Measurements from ENCODE around the gene EFNA3. TPM values are rescaled to one million over a fixed set of nuclear protein-coding genes. Genes with fewer than 3 reads are reported as not detected.

The EFNA3 gene
- total RNA-seq, 1 experiment from 2014 or later: 20.4 TPM

DNA sequence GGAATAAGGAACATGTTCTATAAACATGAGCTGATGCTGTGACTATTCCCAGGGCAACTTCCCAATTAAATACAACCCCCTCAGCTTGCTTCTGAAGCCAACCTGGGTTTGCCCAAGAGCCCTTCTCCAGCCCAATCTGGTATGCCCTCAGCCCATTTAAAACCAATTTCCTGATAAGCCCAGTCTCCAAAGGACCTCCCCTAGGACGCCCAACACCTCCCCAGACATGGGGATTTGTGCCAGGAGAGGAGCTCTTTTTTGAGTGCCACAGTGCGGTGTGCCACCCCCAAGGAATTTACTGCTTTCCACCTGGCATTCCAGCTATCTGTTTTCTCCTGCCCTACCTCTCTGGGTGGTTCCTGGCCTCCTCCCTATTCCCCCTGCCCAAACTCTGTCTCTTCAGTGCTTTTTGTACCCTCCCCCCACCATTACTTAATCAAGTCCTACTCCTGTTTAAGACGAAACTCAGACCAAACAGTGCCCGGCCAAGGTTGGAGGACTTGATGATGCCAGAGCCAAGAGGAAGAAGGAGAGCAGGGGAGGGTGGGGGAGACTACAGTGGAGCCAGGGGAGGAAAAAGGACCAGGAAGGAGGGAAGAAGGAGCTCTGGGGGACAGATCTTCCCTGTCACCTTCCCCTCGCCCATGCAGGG, 37.6 kb downstream of the EFNA3 start:
- CTCF ChIA-PET: interaction anchor here (0.9 to 1.4 kb wide), 3 partner anchors 25 to 57 kb away, joined by 3 to 7 read pairs (median 4); partner anchors contain the start of gene KRTCAP2
- peaks cover 6% of the 10 kb centered on the region; the same call in 1 of the 2 replicates for H3K27me3 ChIP-seq (ENCODE audit: insufficient read depth, low read length)
- no peaks in the 10 kb centered on the region for H3K9me2 ChIP-seq (ENCODE audit: insufficient read depth)
- no peak overlapping the region for H3K9ac ChIP-seq (ENCODE audit: low read length)
- no TSS peak for BruUV-seq (replicated peaks)
- H4K20me1 ChIP-seq (ENCODE audit: insufficient read depth): no peaks in the 10 kb centered on the region
- H3K79me2 ChIP-seq (ENCODE audit: insufficient read depth, low read length): no peaks in the 10 kb centered on the region
- no peak for DNase-seq (ENCODE audit: low read depth, low spot score)
- H3K4me3 ChIP-seq (replicated peaks in 1 of 2; ENCODE audit: low read depth in 1 of 2, low read length in 2 of 2): no peak overlapping the region
- TF ChIP-seq CEBPB (IDR thresholded peaks at IDR 0.05; ENCODE audit: low read depth): no peak
- TF ChIP-seq, protein P1, sequence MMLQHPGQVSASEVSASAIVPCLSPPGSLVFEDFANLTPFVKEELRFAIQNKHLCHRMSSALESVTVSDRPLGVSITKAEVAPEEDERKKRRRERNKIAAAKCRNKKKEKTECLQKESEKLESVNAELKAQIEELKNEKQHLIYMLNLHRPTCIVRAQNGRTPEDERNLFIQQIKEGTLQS (IDR thresholded peaks at IDR 0.05): no peak
- no peaks in the 10 kb centered on the region for H3K36me3 ChIP-seq (ENCODE audit: control insufficient read depth in 1 of 2, insufficient read depth in 2 of 2, low read length in 2 of 2)
- RAD21 ChIA-PET (ENCODE audit: low non-redundant PET in 1 of 2, low total read pairs in 2 of 2, uncharacterized antibody in 2 of 2, unreplicated experiment in 2 of 2): no interaction called here
- no peak overlapping the region for H3K27ac ChIP-seq (ENCODE audit: low read depth, low read length)
- H2AFZ ChIP-seq (ENCODE audit: low read depth, low read length, poor library complexity, severe bottlenecking): no peak overlapping the region
- intact Hi-C loops (cut with micrococcal nuclease): no loop called here
- POLR2A ChIA-PET: no interaction called here
- no peak overlapping the region for H3K4me2 ChIP-seq (ENCODE audit: low read length)
- ATAC-seq: no peak
- H3K4me1 ChIP-seq (ENCODE audit: control insufficient read depth in 1 of 2, insufficient read depth in 2 of 2, low read length in 2 of 2): peaks cover 0 to 3% of the 10 kb centered on the region in 2 experiments; a peak in 1 of 4 replicates
- no peaks in the 10 kb centered on the region for H3K9me3 ChIP-seq (ENCODE audit: control insufficient read depth in 1 of 2, insufficient read depth in 1 of 2, low read depth in 1 of 2, low read length in 2 of 2)

DNA sequence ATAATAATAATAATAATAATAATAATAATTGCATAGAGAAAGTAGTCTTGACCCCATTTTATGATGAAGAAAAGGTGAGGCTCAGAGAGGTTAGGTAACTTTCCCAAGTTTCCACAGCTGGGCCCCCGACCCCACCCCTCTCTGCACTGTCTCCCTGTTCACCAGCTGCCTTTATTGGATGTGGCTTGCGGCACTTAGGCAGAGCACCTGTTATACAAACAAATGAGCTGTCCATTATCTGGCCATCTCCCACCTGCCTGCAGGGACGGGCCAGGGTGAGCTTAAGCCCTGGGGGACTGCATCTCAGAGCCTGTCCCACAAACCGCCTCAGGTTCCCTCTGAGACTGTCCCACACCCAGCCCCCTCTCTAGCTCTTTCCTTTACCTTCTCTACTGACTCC, 39.0 kb downstream of the EFNA3 start:
- RAD21 ChIA-PET (ENCODE audit: low non-redundant PET in 1 of 2, low total read pairs in 2 of 2, uncharacterized antibody in 2 of 2, unreplicated experiment in 2 of 2): no interaction called here
- H3K9ac ChIP-seq (ENCODE audit: low read length): no peak overlapping the region
- H3K4me1 ChIP-seq (ENCODE audit: control insufficient read depth in 1 of 2, insufficient read depth in 2 of 2, low read length in 2 of 2): no peaks in the 10 kb centered on the region; a peak in 1 of 4 replicates
- no peaks in the 10 kb centered on the region for H3K9me2 ChIP-seq (ENCODE audit: insufficient read depth)
- intact Hi-C loops (cut with micrococcal nuclease): no loop called here
- no TSS peak for BruUV-seq (replicated peaks)
- POLR2A ChIA-PET: no interaction called here
- H3K27me3 ChIP-seq (ENCODE audit: insufficient read depth, low read length): peaks cover 6% of the 10 kb centered on the region; the same call in 1 of the 2 replicates
- H2AFZ ChIP-seq (ENCODE audit: low read depth, low read length, poor library complexity, severe bottlenecking): no peak overlapping the region
- CTCF ChIA-PET: interaction anchor here (0.8 to 1.2 kb wide), 3 partner anchors 10 to 50 kb away, joined by 3 to 4 read pairs (median 3); no protein-coding TSS in a partner anchor
- H3K36me3 ChIP-seq (ENCODE audit: control insufficient read depth in 1 of 2, insufficient read depth in 2 of 2, low read length in 2 of 2): no peaks in the 10 kb centered on the region
- no peaks in the 10 kb centered on the region for H3K9me3 ChIP-seq (ENCODE audit: control insufficient read depth in 1 of 2, insufficient read depth in 1 of 2, low read depth in 1 of 2, low read length in 2 of 2)
- no peak overlapping the region for H3K4me3 ChIP-seq (replicated peaks in 1 of 2; ENCODE audit: low read depth in 1 of 2, low read length in 2 of 2)
- DNase-seq (ENCODE audit: low read depth, low spot score) (no peak), ATAC-seq (no peak)
- no peaks in the 10 kb centered on the region for H4K20me1 ChIP-seq (ENCODE audit: insufficient read depth)
- no peaks in the 10 kb centered on the region for H3K79me2 ChIP-seq (ENCODE audit: insufficient read depth, low read length)
- H3K4me2 ChIP-seq (ENCODE audit: low read length): no peak overlapping the region
- no peak overlapping the region for H3K27ac ChIP-seq (ENCODE audit: low read depth, low read length)
- TF ChIP-seq FOSL1 (IDR thresholded peaks at IDR 0.05; ENCODE audit: low read depth) (no peak), ELF1 (IDR thresholded peaks at IDR 0.05; ENCODE audit: borderline replicate concordance, low read depth) (no peak), CBX3 (IDR thresholded peaks at IDR 0.05; ENCODE audit: low read depth) (no peak), RAD21 (IDR thresholded peaks at IDR 0.05; ENCODE audit: low read depth) (no peak), EZH2 (IDR thresholded peaks at IDR 0.05) (no peak), JUND (IDR thresholded peaks at IDR 0.05) (no peak), SP1 (IDR thresholded peaks at IDR 0.05; ENCODE audit: low read depth) (no peak), SIN3A (IDR thresholded peaks at IDR 0.05; ENCODE audit: low read depth) (no peak), TCF7L2 (IDR thresholded peaks at IDR 0.05; ENCODE audit: borderline replicate concordance, extremely low read depth, insufficient read depth, insufficient read length) (no peak), CEBPB (IDR thresholded peaks at IDR 0.05; ENCODE audit: low read depth) (no peak), ZNF274 (IDR thresholded peaks at IDR 0.05; ENCODE audit: low read depth, low read length) (no peak), SRF (IDR thresholded peaks at IDR 0.05; ENCODE audit: low read depth) (no peak), POLR2A (IDR thresholded peaks at IDR 0.05; ENCODE audit: borderline replicate concordance, extremely low read depth, insufficient read depth, insufficient read length) (no peak)
- TF ChIP-seq, protein P2, sequence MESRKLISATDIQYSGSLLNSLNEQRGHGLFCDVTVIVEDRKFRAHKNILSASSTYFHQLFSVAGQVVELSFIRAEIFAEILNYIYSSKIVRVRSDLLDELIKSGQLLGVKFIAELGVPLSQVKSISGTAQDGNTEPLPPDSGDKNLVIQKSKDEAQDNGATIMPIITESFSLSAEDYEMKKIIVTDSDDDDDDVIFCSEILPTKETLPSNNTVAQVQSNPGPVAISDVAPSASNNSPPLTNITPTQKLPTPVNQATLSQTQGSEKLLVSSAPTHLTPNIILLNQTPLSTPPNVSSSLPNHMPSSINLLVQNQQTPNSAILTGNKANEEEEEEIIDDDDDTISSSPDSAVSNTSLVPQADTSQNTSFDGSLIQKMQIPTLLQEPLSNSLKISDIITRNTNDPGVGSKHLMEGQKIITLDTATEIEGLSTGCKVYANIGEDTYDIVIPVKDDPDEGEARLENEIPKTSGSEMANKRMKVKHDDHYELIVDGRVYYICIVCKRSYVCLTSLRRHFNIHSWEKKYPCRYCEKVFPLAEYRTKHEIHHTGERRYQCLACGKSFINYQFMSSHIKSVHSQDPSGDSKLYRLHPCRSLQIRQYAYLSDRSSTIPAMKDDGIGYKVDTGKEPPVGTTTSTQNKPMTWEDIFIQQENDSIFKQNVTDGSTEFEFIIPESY (IDR thresholded peaks at IDR 0.05; ENCODE audit: extremely low read depth, insufficient replicate concordance, low read length): no peak
- TF ChIP-seq, protein P1 (IDR thresholded peaks at IDR 0.05): no peak
- TF ChIP-seq, protein P3, sequence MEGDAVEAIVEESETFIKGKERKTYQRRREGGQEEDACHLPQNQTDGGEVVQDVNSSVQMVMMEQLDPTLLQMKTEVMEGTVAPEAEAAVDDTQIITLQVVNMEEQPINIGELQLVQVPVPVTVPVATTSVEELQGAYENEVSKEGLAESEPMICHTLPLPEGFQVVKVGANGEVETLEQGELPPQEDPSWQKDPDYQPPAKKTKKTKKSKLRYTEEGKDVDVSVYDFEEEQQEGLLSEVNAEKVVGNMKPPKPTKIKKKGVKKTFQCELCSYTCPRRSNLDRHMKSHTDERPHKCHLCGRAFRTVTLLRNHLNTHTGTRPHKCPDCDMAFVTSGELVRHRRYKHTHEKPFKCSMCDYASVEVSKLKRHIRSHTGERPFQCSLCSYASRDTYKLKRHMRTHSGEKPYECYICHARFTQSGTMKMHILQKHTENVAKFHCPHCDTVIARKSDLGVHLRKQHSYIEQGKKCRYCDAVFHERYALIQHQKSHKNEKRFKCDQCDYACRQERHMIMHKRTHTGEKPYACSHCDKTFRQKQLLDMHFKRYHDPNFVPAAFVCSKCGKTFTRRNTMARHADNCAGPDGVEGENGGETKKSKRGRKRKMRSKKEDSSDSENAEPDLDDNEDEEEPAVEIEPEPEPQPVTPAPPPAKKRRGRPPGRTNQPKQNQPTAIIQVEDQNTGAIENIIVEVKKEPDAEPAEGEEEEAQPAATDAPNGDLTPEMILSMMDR (IDR thresholded peaks at IDR 0.05 in 2 of 3, conservative IDR thresholded peaks at IDR 0.05 in 1 of 3; ENCODE audit: borderline replicate concordance in 1 of 3, insufficient read depth in 1 of 3, low read depth in 2 of 3, low read length in 2 of 3): no peak

Measured in HCT116 (cell line).